H1 (cell line): ENCODE measurements around the gene HADH. TPM values are rescaled to one million over a fixed set of nuclear protein-coding genes. Genes with fewer than 3 reads are reported as not detected.

Experiments used
- MAFK ChIP-seq: IDR thresholded peaks from 2 replicates; pipeline ENCODE4 v1.6.1; 2012; ENCODE audit warnings: low read depth, mild to moderate bottlenecking, improper control_type of control experiment, low read length
- RNF2 ChIP-seq: fragments of 200-900, 300-1000 bp; sonication (generic); IDR thresholded peaks from 2 replicates; pipeline ENCODE4 v1.7.1; 2016; ENCODE audit warnings: borderline replicate concordance, low read depth, mild to moderate bottlenecking, antibody characterized with exemption, low read length; ENCODE audit not compliant: poor library complexity, severe bottlenecking; ENCODE audit errors: missing control alignments
- polyA plus RNA-seq, 7 experiments: library from polyadenylated mRNA; depleted of rRNA in 3 of 7; stranded (reverse) in 5 of 7; unstranded in 2 of 7; fragments of >200 nt in 5 of 7; fragments of 200-250 nt in 2 of 7; gene quantifications; 1 replicate in 5 of 7; 2 replicates in 1 of 7; 4 replicates in 1 of 7; pipeline versions ENCODE4 v1.2.1 to v1.2.3, GENCODE V29; 2011 to 2013; ENCODE audit warnings: missing spikeins in 2 of 7, mixed read lengths in 2 of 7
- total RNA-seq: library from RNA; stranded (reverse); fragmentation: NEBNext Ultra II Directional; extraction: Animal tissue kit (Norgen Biotek cat#: 25700); gene quantifications from 2 replicates; pipeline ENCODE4 v1.2.1, GENCODE V29; 2021

The HADH gene
- total and polyA plus RNA-seq, 2 of the 8 experiments (the other 6 are each of a cell fraction or from before 2014, with no cell fraction given), result 47.5 to 54.4 TPM

- TF ChIP-seq MAFK, result no peak
- no peak for TF ChIP-seq RNF2
- TF ChIP-seq, all 59 proteins: peak for 0
These were observed 61.7 kb downstream of the HADH start (continued) for GRCh38 chr4:108051343-108051742.
